Osteocyte (in vitro differentiated cells): ENCODE measurements around the gene TP63. TPM values are rescaled to one million over a fixed set of nuclear protein-coding genes. Genes with fewer than 3 reads are reported as not detected.
"Not testable (repeated sequence)": the region's sequence is repeated elsewhere in the genome, so short reads cannot be mapped to it uniquely, and the experiment has no call there.

Experiments
- DNase-seq: peaks from one replicate; pipeline ENCODE4 v3.0.0; 2021; ENCODE audit warnings: mixed read lengths; ENCODE audit not compliant: unreplicated experiment; ENCODE audit errors: extremely low spot score
- H3K27ac Mint-ChIP-seq: one replicate; pipeline ENCODE4 v1.8.0; 2021; ENCODE audit warnings: mild to moderate bottlenecking, mixed read lengths; ENCODE audit not compliant: unreplicated experiment
- H3K27me3 Mint-ChIP-seq: one replicate; pipeline ENCODE4 v1.8.0; 2021; ENCODE audit warnings: mixed read lengths; ENCODE audit not compliant: unreplicated experiment
- H3K36me3 Mint-ChIP-seq: one replicate; pipeline ENCODE4 v1.8.0; 2021; ENCODE audit warnings: mixed read lengths; ENCODE audit not compliant: unreplicated experiment
- H3K4me1 Mint-ChIP-seq: one replicate; pipeline ENCODE4 v1.8.0; 2021; ENCODE audit warnings: mixed read lengths; ENCODE audit not compliant: unreplicated experiment
- H3K4me3 Mint-ChIP-seq: one replicate; pipeline ENCODE4 v1.8.0; 2021; ENCODE audit warnings: mild to moderate bottlenecking, moderate library complexity, mixed read lengths; ENCODE audit not compliant: unreplicated experiment
- H3K9me3 Mint-ChIP-seq: one replicate; pipeline ENCODE4 v1.8.0; 2021; ENCODE audit warnings: mixed read lengths; ENCODE audit not compliant: unreplicated experiment
- total RNA-seq: library from RNA; stranded (reverse); gene quantifications from 2 replicates; pipeline ENCODE4 v1.2.1, GENCODE V29; 2021
- TF ChIP-seq, protein P1 (sequence below): fragments of 200-600 bp; sonication (generic); IDR thresholded peaks from 2 replicates; pipeline ENCODE4 v1.5.0; 2021; ENCODE audit warnings: antibody characterized with exemption, mild to moderate bottlenecking, moderate library complexity

TP63 gene
- total RNA-seq, 1 donor from 2014 or later = 0.16 TPM

DNA sequence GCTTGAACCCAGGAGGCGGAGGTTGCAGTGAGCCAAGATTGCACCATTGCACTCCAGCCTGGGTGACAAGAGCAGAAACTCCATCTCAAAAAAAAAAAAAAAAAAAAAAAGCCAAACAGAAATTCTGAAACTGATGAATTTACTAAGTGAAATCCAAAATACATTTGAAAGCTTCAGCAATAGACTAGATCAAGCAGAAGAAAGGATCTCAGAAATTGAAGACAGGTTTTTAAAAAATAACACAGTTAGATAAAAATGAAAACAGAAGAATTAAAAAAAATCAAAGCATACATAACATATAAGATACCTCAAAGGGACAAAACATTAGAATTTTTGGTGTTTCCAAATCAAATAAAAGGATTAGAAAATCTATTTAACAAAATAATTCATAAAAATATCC lies 114.4 kb downstream of the TP63 start:
- TF ChIP-seq, protein P1, sequence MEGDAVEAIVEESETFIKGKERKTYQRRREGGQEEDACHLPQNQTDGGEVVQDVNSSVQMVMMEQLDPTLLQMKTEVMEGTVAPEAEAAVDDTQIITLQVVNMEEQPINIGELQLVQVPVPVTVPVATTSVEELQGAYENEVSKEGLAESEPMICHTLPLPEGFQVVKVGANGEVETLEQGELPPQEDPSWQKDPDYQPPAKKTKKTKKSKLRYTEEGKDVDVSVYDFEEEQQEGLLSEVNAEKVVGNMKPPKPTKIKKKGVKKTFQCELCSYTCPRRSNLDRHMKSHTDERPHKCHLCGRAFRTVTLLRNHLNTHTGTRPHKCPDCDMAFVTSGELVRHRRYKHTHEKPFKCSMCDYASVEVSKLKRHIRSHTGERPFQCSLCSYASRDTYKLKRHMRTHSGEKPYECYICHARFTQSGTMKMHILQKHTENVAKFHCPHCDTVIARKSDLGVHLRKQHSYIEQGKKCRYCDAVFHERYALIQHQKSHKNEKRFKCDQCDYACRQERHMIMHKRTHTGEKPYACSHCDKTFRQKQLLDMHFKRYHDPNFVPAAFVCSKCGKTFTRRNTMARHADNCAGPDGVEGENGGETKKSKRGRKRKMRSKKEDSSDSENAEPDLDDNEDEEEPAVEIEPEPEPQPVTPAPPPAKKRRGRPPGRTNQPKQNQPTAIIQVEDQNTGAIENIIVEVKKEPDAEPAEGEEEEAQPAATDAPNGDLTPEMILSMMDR = no peak
- Mint-ChIP-seq H3K4me3 (no peak overlapping the region), H3K27me3 (no peaks in the 10 kb centered on the region), H3K27ac (no peak overlapping the region), H3K36me3 (peaks cover 7% of the 10 kb centered on the region), H3K9me3 (peaks cover 28% of the 10 kb centered on the region), H3K4me1 (no peaks in the 10 kb centered on the region)
- DNase-seq = no peak

DNA sequence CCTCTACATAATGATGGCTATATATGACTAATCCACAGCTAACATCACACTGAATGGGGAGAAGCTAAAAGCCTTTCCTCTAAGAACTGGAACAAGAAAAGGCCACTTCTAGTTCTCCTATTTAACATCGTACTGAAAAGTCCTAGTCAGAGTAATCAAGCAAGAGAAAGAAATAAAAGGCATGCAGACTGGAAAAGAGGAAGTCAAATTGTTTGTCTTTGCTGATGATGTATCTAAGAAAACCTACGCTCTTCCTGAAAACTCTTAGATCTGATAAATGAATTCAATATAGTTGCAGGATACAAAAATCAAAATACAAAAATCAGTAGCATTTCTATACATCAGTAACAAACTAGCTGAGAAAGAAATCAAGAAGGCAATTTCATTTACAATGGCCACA lies 116.9 kb downstream of the TP63 start:
- TF ChIP-seq, protein P1 = no peak
- no peaks in the 10 kb centered on the region for H3K27me3 Mint-ChIP-seq
- peaks cover 27% of the 10 kb centered on the region for H3K9me3 Mint-ChIP-seq
- no peak overlapping the region for H3K4me3 Mint-ChIP-seq
- H3K4me1 Mint-ChIP-seq = no peaks in the 10 kb centered on the region
- H3K27ac Mint-ChIP-seq = no peak overlapping the region
- no peak for DNase-seq
- H3K36me3 Mint-ChIP-seq = peaks cover 7% of the 10 kb centered on the region

DNA sequence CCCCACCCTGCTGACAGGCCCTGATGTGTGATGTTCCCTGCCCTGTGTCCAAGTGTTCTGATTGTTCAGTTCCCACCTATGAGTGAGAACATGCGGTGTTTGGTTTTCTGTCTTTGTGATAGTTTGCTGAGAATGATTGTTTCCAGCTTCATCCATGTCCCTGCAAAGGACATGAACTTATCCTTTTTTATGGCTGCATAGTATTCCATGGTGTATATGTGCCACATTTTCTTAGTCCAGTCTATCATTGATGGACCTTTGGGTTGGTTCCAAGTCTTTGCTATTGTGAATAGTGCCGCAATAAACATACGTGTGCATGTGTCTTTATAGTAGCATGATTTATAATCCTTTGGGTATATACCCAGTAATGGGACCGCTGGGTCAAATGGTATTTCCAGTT lies 119.8 kb downstream of the TP63 start:
- not testable (repeated sequence) for H3K27me3 Mint-ChIP-seq, H3K27ac Mint-ChIP-seq, H3K4me3 Mint-ChIP-seq, DNase-seq, H3K36me3 Mint-ChIP-seq, H3K4me1 Mint-ChIP-seq
- peaks cover 16% of the 10 kb centered on the region for H3K9me3 Mint-ChIP-seq

DNA sequence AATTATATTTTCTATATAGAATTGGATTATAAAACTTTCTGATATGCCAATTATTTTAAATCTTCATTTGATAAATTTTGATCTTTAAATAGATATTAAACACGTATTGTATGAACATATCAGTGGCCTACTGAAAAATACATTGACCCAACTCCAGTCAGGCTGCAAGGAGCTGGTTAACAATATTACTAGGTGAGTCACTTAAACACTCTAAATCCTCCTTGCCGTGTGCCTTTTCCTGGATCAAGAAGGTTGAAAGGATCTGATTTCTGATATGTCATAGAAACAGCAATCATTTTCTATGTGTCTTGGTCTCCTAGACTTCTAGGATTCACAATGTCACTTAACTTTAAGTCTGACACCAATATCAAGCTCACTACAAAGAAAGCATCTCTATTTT lies 123.2 kb downstream of the TP63 start:
- Mint-ChIP-seq H3K27ac (no peak overlapping the region), H3K4me1 (no peaks in the 10 kb centered on the region), H3K36me3 (no peaks in the 10 kb centered on the region), H3K27me3 (no peaks in the 10 kb centered on the region), H3K4me3 (no peak overlapping the region), H3K9me3 (peaks cover 6% of the 10 kb centered on the region)
- TF ChIP-seq, protein P1 = no peak
- DNase-seq = no peak

DNA sequence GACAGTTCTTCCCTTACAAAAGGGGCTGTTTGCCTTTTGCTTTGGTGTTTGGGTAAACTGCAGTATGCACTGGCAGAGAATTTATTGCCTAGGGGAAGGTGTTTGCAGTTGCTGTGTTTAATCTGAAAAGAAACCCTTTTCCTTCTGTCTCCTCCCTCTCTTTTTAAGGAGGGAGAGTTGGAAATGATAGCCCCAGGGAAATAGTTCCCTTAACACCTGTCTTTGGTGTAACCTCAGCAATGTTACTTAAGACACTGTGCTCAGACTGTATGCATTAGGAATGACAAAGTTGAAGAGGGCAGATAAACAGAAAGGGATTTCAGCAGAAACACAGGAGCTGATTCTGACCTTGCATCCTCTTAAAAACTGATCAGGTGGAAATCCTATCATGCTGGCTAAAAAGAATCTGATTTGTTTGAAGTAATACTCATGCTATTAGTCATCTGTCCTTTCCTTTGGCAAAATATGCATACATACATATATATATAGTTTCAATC lies 125.4 kb downstream of the TP63 start:
- H3K36me3 Mint-ChIP-seq = no peaks in the 10 kb centered on the region
- H3K27me3 Mint-ChIP-seq = no peaks in the 10 kb centered on the region
- peaks cover 11% of the 10 kb centered on the region for H3K9me3 Mint-ChIP-seq
- TF ChIP-seq, protein P1 = no peak
- H3K4me3 Mint-ChIP-seq = no peak overlapping the region
- H3K4me1 Mint-ChIP-seq = no peaks in the 10 kb centered on the region
- DNase-seq = no peak
- no peak overlapping the region for H3K27ac Mint-ChIP-seq

DNA sequence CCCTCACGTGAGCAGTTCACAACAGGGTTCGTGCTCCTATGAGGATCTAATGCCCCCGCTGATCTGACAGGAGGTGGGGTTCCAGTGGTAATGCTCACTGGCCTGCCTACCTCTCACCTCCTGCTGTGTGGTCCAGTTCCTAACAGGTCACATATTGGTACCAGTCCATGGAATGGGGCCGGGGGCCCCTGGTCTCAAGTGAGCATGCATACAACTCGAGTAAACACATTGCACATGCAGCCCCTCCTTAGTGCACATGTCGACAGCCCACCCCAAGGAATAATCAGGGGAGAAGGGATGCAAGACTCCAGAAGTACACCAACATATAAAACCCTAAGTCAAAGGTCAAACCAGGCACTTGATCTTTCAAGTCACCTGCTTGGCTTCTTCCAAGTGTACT lies 127.0 kb downstream of the TP63 start:
- no peak for DNase-seq
- no peaks in the 10 kb centered on the region for H3K36me3 Mint-ChIP-seq
- H3K4me1 Mint-ChIP-seq = no peaks in the 10 kb centered on the region
- H3K9me3 Mint-ChIP-seq = peaks cover 8% of the 10 kb centered on the region
- no peak overlapping the region for H3K4me3 Mint-ChIP-seq
- H3K27ac Mint-ChIP-seq = no peak overlapping the region
- TF ChIP-seq, protein P1 = no peak
- H3K27me3 Mint-ChIP-seq = no peaks in the 10 kb centered on the region
